ENCODE data around the gene SMIM10.

DNA sequence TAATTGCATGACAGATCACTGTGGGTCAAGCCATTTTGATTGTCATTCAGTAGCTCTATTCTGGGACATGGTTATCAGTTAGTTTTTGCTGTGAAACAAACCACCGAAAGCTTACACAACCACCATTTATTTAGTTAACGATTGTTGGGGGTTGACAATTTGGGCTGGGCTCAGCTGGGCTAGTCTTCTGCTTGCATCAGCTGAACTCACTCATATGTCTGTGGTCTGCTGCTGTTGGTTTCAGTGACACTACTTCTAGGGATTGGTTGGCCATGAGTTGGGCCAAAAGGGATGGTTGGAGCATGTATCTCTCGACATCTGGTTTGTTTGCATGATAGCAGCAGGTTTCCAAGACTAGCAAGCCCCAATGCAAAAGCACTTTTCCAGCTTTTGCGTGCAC lies 5.3 kb upstream of the SMIM10 start:
- TF ChIP-seq EZH2 (IDR thresholded peaks at IDR 0.05; ENCODE audit: insufficient read depth, poor library complexity, severe bottlenecking) (no peak), EZH2phosphoT487 (IDR thresholded peaks at IDR 0.05; ENCODE audit: insufficient read depth, low read depth) (no peak)
